NK-92 treated with Interleukin-12 subunit alpha and Interleukin-12 subunit beta, amount 100 ng/mL, for 24 hours (cell line): ENCODE results near the gene PALM.
"Not testable (repeated sequence)": the region's sequence is repeated elsewhere in the genome, so short reads cannot be mapped to it uniquely, and the experiment has no call there.

Experiments
- DNase-seq: peaks from one replicate; lab custom pipeline; 2025; lab: John Stamatoyannopoulos, UW

The PALM gene, protein sequence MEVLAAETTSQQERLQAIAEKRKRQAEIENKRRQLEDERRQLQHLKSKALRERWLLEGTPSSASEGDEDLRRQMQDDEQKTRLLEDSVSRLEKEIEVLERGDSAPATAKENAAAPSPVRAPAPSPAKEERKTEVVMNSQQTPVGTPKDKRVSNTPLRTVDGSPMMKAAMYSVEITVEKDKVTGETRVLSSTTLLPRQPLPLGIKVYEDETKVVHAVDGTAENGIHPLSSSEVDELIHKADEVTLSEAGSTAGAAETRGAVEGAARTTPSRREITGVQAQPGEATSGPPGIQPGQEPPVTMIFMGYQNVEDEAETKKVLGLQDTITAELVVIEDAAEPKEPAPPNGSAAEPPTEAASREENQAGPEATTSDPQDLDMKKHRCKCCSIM

DNA sequence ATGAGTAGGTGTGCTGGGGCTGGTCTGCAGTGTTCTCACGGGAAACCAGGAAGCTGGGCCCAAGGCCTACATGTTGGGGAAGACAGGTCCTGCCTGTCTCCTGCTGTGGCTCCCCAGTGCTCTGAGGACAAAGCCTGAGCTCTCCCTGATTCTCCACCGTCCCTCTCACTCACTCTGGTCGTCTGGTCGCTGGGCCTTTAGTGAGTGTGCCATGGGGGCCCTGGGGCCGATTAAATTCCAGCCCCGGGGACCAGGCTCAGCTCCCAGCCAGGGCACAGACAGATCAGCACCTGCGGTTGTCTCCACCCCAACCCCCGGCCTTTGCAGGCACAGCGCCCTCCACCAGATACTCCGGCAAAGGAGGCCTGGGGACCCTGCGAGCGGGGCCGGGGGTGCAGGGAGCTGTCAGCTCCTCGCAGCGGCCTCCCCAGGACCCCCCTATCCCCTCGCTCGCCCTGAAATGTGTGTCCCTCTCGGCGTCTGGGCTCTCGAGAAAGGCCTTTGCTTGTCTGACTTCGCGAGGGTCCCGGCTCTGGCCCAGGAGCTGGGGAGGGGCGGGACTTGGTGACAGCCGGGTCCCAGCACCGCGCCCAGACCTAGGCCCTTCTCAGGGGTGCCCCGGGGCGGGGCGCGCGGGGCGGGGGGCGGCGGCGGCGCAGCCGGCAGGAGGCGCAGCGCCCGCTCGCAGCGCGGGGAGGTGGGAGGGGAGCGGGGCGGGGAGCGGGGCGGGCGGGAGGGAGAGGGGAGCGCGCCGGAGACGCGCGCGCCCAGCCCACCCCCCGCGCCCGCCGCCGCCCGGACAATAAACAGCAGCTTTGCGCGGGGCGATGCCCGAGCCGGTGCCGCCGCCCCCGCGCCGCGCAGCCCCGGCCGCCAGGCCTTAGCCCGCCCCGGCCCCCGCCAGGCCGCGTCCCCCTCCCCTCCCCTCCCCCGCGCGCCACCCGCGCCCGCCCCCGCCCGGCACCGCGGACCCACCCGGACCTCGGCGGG, at the start of gene PALM:
Gene PALM (plus strand): TSS at position 782 of the 990 bp plus-strand sequence. CDS start 212 bp downstream, outside the sequence.
- no peak for DNase-seq

- DNase-seq = no peak
Observed at GRCh38 chr19:660793-661426, 47.8 kb upstream of the PALM start.

DNA sequence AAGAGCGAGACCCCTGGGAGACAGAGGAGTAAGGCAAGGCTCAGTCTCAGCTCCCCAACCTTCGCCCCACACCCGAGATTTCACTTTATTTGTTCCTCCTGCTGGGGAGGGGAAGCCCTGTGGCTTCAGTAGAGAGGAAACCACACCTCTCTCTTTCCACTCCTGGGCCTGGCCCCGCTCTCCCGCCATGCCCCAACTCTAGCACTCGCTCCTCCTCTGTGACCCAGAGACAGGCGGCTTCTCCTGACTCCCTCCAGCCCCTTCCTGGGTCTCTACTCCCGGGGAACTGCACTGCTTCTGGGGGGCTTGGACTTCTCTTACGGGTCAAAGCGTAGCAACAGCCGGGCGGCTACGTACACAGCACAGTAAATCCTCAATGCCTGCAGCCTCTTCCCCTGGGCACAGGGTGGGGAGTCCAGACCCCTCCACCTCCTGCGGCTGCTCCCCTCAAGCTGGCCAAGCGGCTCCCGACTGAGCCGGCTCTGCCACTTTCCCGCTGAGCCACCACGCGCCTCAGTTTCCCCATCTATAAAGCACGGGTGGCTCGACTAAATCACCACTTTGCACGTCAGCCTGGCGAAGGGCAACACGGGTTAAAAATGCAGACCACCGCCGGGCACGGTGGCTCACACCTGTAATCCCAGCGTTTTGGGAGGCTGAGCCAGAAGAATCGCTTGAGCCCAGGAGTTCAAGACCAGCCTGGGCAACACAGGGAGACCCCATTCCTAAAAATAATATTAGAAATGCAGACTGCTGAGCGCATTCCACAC, 47.1 kb upstream of the PALM start:
- DNase-seq = peak; percentile 28

GRCh38 chr19:662207-662961, 46.4 kb upstream of the PALM start:
- peak; percentile 65 for DNase-seq

DNA sequence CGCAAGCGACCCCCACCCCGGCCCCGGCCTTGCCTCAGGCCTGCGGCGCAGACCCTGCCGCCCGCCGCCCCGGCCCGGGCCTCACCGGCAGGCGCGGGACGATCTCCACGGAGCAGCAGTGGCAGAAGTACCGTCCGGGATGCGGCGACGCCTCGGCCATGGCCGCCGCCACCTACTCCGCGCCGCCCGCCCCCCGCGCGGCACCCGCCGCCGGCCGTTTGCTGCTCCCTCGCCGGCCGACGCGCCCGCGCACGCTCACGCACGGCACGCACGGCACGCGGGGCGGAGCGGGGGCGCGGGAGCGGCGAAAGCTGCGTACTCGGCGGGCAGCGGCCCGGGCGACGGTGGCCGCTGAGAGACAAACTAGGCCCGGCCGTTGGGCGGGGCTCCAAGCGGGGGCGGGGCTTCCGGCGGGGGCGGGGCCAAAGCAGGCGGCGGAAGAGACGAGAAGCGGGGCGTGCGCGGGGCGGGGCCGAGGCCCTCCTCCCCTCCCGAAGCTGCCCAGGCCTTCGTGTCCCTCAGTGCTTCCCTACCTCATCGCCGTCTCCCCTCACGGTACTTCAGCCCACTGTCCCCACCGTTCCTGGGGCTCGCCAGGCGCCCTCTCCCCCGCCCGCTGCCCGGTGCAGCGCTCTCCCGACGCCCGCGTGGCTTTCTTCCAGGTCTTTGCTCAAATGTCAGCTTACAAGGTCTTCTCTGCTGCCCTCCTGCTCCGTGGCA, 45.6 kb upstream of the PALM start, which contains the start of gene RNF126:
Gene RNF126 (minus strand): TSS at position 253 of the 720 bp plus-strand sequence. CDS start 93 bp downstream, at position 160.
- peak; percentile 88 for DNase-seq

DNA sequence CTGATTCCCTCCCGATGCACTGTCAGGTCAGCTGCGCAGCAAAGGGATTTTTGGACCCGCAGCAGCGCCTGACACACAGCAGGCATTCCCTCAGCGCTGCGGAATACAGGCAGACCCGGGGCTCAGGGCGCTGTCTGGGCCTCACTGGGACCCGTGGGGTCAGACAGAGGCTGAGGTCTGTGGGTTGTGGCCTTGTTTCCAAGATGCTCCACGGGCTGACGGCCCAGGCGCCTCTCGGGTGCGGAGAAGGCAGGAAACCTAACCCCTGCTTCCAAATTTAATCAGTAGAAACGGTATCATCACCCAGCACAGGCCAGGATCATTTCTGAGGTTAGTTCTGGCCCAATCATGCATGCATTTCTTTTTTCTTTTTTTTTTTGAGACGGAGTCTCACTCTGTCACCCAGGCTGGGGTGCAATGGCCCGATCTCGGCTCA, 45.0 kb upstream of the PALM start:
- DNase-seq = no peak

GRCh38 chr19:664913-665443, 43.8 kb upstream of the PALM start:
- peak; percentile 21 for DNase-seq

- DNase-seq = not testable (repeated sequence)
Observed at GRCh38 chr19:666985-667573, 41.7 kb upstream of the PALM start.

DNA sequence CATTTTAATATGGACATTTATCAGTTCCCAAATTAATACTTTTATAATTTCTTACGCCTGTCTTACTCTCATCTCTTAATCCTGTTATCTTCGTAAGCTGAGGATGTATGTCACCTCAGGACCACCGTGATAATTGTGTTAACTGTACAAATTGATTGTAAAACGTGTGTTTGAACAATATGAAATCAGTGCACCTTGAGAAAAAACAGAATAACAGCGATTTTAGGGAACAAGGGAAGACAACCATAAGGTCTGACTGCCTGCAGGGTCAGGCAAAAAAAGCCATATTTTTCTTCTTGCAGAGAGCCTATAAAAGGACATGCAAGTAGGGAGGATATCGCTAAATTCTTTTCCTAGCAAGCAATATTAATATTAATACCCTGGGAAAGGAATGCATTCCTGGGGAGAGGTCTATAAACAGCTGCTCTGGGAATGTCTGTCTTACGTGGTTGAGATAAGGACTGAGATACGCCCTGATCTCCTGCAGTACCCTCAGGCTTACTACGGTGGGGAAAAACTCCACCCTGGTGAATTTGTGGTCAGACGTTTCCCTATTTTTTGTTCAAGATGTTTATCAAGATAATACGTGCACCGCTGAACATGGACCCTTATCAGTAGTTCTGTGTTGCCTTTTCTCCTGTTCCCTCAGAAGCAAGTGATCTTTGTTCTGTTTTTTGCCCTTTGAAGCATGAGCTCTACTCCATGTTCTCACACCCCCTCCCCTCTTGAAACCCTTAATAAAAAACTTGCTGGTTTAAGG, 39.9 kb upstream of the PALM start:
- not testable (repeated sequence) for DNase-seq

GRCh38 chr19:670609-671075, 38.1 kb upstream of the PALM start:
- no peak for DNase-seq

DNA sequence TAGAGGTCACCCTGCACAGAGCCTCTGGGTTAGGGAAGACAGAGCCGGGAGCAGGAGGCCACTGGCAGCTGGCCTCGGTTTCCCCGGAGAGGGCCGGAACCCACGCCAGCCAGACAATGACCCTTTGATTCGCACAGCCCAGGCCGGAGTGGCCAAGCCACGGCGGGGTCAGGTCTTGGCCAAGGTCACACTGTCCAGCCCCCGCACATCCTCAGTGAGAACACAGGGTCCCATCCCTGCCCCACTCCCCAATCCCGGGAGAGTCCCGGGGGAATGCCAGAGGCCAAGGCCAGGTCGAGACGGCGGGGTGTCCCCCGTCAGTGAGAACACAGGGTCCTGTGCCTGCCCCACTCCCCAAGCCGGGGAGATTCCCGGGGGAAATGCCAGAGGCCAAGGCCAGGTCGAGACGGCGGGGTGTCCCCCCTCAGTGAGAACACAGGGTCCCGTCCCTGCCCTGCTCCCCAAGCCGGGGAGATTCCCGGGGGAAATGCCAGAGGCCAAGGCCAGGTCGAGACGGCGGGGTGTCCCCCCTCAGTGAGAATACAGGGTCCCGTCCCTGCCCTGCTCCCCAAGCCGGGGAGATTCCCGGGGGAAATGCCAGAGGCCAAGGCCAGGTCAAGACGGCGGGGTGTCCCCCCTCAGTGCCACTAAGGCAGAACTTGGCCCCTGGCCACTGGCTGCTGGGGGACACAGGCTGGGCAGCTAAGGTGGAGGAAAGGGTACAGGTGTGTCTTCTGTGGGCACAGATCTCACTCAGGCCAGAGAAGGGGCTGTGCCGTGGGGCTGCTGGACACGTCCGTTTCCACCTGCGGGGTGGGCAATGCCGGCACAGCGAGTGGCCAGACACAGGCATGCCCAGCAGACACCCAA, 34.2 kb upstream of the PALM start:
- DNase-seq = no peak

DNA sequence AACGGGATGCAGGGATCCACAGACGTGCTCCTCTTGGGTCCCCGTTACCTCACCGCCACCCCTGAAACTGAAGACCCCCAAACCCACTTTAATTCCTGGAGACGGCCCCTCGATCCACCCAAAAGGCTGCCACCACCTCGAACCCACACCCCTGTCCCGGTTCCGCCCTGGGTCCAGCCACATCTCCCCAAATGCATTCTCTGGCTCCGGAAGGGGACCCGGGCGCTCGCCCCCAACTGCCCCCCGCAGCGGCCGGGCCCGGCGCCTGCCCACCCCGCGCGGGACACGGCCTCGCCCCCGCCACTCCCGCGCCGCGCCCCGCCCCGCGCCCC, 32.8 kb upstream of the PALM start:
- DNase-seq = no peak

GRCh38 chr19:676339-677105, 32.2 kb upstream of the PALM start, which contains the start of gene FSTL3:
FSTL3 (plus strand) TSS chr19:676392; CDS start chr19:676424, 32 bp downstream.
- DNase-seq = no peak

- DNase-seq = no peak
Observed at GRCh38 chr19:677201-677600, 31.5 kb upstream of the PALM start.

GRCh38 chr19:677601-678436, 30.9 kb upstream of the PALM start:
- DNase-seq = no peak
